ENCODE results near the gene CCDC12.

DNA sequence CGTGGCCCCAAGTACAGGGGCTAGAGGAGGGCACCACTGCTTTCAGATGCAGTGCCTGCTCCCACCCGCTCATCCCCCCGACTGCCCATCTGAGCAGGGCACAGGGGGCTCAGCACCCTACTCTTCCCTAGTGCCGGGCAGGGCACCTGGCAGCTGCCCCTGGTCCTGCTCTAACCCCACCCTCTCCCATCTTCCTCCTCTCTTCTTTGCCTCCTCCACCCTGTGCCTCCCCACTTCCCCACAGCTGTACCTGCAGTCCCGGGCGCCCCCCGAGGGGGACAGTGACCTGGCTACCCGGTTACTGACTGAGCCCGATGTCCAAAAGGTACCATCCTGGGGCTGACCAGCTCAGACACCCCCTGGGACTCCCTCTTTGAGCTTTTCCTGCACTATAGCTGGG is 15.7 kb upstream of the CCDC12 start:
- TF ChIP-seq CREB1 (IDR thresholded peaks at IDR 0.05; ENCODE audit: low read depth): no peak
- TF ChIP-seq, protein P1, sequence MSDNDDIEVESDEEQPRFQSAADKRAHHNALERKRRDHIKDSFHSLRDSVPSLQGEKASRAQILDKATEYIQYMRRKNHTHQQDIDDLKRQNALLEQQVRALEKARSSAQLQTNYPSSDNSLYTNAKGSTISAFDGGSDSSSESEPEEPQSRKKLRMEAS (IDR thresholded peaks at IDR 0.05): no peak
- TF ChIP-seq FOXM1 (IDR thresholded peaks at IDR 0.05; ENCODE audit: borderline replicate concordance, low read depth): no peak
